ENCODE measurements around the gene DMRTA1.
"Not testable (repeated sequence)": the region's sequence is repeated elsewhere in the genome, so short reads cannot be mapped to it uniquely, and the experiment has no call there.

Gene DMRTA1

GRCh38 chr9:22446589-22446949, at the start of gene DMRTA1:
TSS of gene DMRTA1 (plus strand) at chr9:22446824. CDS start at chr9:22447066, 242 bp downstream.
- DNase-seq (ENCODE audit: low read depth) = no peak

DNA sequence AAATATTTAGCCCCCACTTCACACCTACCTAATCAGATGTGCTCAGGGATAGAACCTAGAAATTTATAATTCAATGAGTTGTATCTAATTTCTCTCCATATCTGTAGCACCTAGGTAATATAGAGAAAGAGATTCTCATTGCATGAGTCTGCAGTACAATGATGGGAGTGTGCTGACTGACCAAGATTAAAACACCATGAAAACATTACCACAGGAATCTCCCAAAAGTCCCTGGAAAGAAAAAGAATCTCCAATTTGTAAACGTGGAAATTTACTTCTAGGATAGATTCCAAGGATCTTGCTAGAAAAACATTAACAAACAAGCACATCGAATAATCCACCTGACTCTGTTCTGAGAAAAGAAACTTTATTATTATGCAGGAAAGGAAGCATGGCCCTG, 45.0 kb upstream of the DMRTA1 start:
- DNase-seq (ENCODE audit: low read depth) = no peak

DNA sequence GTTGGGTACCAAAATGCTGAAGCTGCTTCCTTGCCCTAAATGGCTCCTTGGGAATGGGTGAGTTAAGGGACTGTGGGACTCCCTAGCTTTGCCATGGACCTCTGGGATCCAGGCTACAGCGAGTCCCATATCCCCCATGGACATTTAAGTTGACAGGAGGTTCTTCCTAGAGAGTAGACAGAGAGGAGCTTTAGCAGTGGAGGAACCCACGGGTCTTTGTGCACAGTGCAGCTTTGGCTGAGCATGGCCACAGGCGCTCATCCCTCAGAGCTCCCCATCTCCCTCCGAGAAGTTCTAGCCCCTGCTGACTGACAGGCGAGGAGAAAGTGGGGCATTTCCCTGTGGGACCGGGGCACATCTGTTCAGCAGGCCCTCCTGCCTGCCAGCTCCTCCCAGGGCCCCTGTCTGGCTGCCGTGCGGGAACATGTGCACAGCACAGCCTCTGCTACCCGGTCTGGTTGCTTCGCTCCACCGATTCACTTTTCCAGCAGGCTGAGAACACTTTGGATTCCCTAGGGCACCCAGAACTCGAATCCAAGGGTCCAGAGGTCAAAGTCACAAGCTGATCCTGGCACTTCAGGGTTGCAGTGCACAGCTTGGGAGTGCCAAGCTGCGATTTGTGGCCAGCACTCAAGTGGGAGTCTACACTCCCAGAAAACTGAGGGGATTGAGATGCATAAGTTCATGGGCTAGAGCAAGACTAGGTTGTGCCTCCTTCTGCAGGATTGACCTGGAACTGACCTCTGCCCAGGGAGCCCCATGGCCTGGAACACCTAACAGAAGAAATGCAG, 40.6 kb upstream of the DMRTA1 start:
- DNase-seq (ENCODE audit: low read depth) = no peak

GRCh38 chr9:22413884-22414283, 32.7 kb upstream of the DMRTA1 start:
- DNase-seq (ENCODE audit: low read depth) = no peak

DNA sequence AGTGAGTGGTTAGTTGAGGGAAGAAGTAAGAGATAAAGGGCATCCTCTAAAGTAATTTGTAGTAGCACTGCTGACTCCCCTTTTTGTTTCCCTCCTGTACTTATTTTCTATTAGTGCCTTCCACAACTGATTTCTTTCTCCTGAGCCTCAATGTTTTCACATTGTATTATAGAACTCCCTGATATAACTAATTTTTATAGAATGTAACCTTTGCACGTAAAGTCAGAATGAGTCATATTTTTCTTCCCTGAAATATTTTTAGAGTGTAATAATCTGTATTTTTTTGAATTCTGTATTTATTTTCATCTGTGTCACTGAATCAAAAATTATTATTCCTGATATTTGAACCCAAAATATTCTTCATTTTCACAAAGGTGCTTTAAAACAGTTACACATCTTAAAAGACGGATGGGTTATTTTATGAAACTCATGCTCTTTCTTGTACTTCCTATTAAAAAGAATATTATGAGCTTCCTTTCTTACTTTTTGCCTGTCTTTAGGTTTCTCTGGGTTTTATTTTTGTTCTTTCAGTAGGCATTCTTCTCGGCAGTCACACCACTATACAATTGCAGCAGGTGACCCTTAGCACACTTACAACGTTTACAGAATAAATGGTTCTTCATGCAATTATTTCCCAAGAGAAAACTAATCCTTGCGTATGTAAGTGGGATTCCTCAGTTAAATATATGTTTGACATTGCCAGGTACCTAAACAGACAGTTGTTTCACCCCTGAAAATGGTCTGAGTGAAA, 30.5 kb upstream of the DMRTA1 start:
- DNase-seq (ENCODE audit: low read depth) = no peak

DNA sequence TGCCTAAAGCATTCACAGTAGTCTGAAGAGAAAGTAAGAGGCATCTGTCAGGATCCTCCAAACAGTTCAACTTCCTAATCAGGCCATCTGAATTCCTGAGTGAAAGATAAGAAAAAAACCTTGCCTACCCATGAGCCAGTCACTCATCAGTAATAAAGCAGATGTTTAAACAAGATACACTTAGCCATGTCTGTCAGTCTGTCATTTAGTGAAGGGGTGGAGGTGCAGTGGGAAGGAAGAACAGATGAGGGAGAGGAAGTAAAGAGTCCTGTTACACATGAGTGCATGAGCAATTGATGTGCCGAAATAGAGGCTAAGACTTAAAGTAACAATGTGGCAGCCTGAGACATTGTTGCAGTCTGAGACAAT, 29.9 kb upstream of the DMRTA1 start:
- no peak for DNase-seq (ENCODE audit: low read depth)

DNA sequence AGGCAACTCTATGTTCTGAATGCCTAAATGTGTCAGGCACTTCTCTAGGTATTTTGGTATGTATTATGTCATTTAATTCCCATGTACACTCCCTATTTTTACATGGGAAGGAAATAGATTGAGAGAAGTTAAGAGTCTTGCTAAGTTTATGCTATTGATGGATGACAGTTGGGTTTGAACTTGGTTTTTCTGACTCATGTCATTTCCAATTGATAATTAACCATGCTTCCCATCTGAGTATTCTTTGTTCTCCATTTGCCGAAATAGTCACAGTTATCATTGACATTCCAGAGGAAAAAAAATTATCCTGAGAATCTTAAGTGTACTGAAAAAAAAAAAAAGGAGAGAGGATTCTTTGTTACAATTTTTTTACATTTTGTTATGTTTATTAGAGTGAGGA, 23.1 kb upstream of the DMRTA1 start:
- DNase-seq (ENCODE audit: low read depth) = no peak

- DNase-seq (ENCODE audit: low read depth) = no peak
These were observed 22.0 kb upstream of the DMRTA1 start for GRCh38 chr9:22424616-22425015.

- DNase-seq (ENCODE audit: low read depth) = no peak
These were observed 21.1 kb upstream of the DMRTA1 start for GRCh38 chr9:22425551-22425950.

- no peak for DNase-seq (ENCODE audit: low read depth)
These were observed 19.3 kb upstream of the DMRTA1 start for GRCh38 chr9:22427226-22427880.

GRCh38 chr9:22433691-22434090, 12.9 kb upstream of the DMRTA1 start:
- DNase-seq (ENCODE audit: low read depth) = no peak

- not testable (repeated sequence) for DNase-seq (ENCODE audit: low read depth)
These were observed 11.4 kb upstream of the DMRTA1 start for GRCh38 chr9:22435252-22435651.

GRCh38 chr9:22437461-22438067, 9.1 kb upstream of the DMRTA1 start:
- not testable (repeated sequence) for DNase-seq (ENCODE audit: low read depth)

DNA sequence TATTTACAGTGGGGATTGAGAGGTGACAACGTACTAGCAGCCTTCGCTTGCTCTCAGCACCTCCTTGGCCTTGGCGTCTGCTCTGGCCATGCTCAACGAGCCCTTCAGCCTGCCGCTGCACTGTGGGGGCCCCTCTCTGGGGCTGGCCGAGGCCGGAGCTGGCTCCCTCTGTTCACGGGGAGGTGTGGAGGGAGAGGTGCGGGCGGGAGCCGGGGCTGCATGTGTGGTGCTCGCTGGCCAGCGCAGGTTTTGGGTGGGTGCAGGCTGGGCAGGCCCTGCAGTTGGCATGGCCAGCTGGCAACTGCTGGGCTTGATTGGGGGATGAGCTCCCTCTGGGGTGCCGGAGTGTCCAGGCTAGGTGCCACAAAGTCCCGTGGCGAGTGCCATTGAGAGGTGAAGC, 5.8 kb upstream of the DMRTA1 start:
- no peak for DNase-seq (ENCODE audit: low read depth)

DNA sequence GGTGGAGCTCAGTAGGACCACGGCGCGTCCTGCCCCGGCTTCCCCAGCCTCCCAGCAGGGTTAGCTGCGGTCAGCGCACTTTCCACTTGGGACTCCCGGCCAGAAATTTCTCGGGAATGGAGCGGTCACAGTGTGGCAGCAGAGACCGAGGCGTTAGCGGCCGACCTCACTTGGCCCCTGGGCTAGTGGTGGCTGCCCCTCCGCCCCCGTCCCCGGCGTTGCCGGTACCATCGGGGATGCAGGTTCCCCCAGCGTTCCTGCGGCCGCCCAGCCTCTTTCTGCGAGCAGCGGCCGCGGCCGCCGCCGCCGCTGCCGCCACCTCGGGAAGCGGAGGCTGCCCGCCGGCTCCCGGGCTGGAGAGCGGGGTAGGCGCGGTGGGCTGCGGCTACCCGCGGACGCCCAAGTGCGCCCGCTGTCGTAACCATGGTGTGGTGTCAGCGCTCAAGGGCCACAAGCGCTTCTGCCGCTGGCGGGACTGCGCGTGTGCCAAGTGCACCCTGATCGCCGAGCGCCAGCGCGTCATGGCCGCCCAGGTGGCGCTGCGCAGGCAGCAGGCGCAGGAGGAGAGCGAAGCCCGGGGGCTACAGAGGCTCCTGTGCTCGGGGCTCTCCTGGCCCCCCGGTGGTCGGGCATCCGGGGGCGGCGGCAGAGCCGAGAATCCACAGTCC, 460 bp downstream of the DMRTA1 start:
- DNase-seq (ENCODE audit: low read depth) = no peak

- no peak for DNase-seq (ENCODE audit: low read depth)
These were observed 1.1 kb downstream of the DMRTA1 start for GRCh38 chr9:22447618-22448305.

- no peak for DNase-seq (ENCODE audit: low read depth)
These were observed 3.1 kb downstream of the DMRTA1 start for GRCh38 chr9:22449719-22450118.

DNA sequence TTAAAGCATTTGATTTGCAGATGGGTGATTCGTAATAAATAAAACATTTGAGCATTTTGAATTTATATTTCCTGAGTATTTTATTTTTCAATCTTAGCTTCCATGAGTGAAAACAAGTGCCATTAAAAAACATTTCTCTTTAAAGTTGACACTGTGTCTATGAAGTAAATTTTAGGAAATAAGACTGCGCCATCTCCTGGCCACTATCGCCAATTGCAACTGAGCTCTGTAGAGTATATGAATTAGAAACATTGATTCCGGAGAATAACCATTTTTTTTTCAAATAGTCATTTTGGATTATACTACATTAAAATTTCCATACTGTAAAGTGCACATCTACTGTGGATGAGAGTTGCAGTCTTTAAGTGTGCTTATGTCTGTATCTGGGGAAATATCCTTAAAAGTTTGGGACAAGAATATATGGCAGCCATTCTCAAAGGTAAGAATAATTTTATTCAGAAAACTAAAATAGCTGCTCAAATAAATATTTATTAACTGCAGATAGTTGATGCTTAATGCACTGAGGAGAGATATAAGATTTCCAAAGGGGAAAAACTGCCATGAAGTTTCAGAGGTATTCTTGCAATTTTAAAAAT, 5.9 kb downstream of the DMRTA1 start:
- DNase-seq (ENCODE audit: low read depth) = no peak

- DNase-seq (ENCODE audit: low read depth) = no peak
These were observed 7.4 kb downstream of the DMRTA1 start for GRCh38 chr9:22454016-22454415.

GRCh38 chr9:22455181-22455580, 8.6 kb downstream of the DMRTA1 start:
- DNase-seq (ENCODE audit: low read depth) = no peak

- DNase-seq (ENCODE audit: low read depth) = no peak
These were observed 10.8 kb downstream of the DMRTA1 start for GRCh38 chr9:22457448-22457847.

Measured in non-pigmented ciliary epithelial cell (primary cell).